Esophagus muscularis mucosa (tissue), 4 donors: Measurements from ENCODE around the gene TMEM225B. TPM values are rescaled to one million over a fixed set of nuclear protein-coding genes. Genes with fewer than 3 reads are reported as not detected.

Experiments
- DNase-seq: peaks from one replicate; pipeline ENCODE4 v3.0.0-alpha.2; 2017; ENCODE audit errors: extremely low spot score
- H3K27ac ChIP-seq, 4 donors: fragments of 200-600 bp; sonication (generic); replicated peaks in 1 of 4; 1 replicate in 3 of 4; 2 replicates in 1 of 4; pipeline ENCODE4 v1.5.1; 2016 to 2019; ENCODE audit warnings: mild to moderate bottlenecking in 1 of 4
- H3K27me3 ChIP-seq, 4 donors: fragments of 200-600 bp; sonication (generic); one replicate each; pipeline versions ENCODE4 v1.5.1 to v1.6.0; 2016 to 2019
- H3K36me3 ChIP-seq, 4 donors: fragments of 200-600 bp; sonication (generic); one replicate each; pipeline ENCODE4 v1.5.1; 2016 to 2019
- H3K4me1 ChIP-seq, 4 donors: fragments of 200-600 bp; sonication (generic); one replicate each; pipeline ENCODE4 v1.5.1; 2016 to 2019
- H3K4me3 ChIP-seq, 4 donors: fragments of 200-600 bp; sonication (generic); 1 replicate in 2 of 4; 2 replicates in 2 of 4; pipeline ENCODE4 v1.5.1; 2016 to 2019; ENCODE audit warnings: mild to moderate bottlenecking in 4 of 4, moderate library complexity in 1 of 4
- H3K9me3 ChIP-seq, 4 donors: fragments of 200-600 bp; sonication (generic); 1 replicate in 3 of 4; 2 replicates in 1 of 4; pipeline ENCODE4 v1.5.1; 2016 to 2019
- EP300 ChIP-seq: sonication (generic); formaldehyde crosslinking; IDR thresholded peaks from one replicate; pipeline ENCODE4 v1.6.1; 2017; ENCODE audit warnings: antibody characterized with exemption
- POLR2A ChIP-seq: fragments of 450-650 bp; IDR thresholded peaks from one replicate; pipeline ENCODE4 v1.6.1; 2017; ENCODE audit warnings: antibody characterized with exemption, moderate library complexity, mild to moderate bottlenecking, low read depth
- POLR2AphosphoS5 ChIP-seq, 2 donors: sonication (generic); formaldehyde crosslinking; IDR thresholded peaks; one replicate each; pipeline ENCODE4 v1.6.1; 2017; ENCODE audit warnings: antibody characterized with exemption in 2 of 2
- WGBS: methylation state at CpG from one replicate; pipeline ENCODE4 v1.1.5; 2018; 5-methylcytosine and 5-hydroxymethylcytosine counted together
- intact Hi-C: fragments of 100-400 bp; cut with DNase I; formaldehyde crosslinking; loops from one replicate; pipeline ENCODE4 v1.15.1; 2023
- total RNA-seq, 4 donors: library from RNA; depleted of rRNA; stranded (reverse); fragments of >200 nt; gene quantifications; one replicate each; pipeline versions ENCODE4 v1.1.0 to v1.2.1, GENCODE V29; 2016
- TF ChIP-seq, protein P1 (sequence below), 3 experiments: fragments of 200-600 bp in 2 of 3; fragments of 450-650 bp in 1 of 3; sonication (generic) in 2 of 3; IDR thresholded peaks; one replicate each; pipeline ENCODE4 v1.5.1; 2017 to 2019; ENCODE audit warnings: antibody characterized with exemption in 3 of 3, mild to moderate bottlenecking in 2 of 3, moderate library complexity in 1 of 3

TMEM225B gene
- total RNA-seq, 4 donors from 2014 or later: 0.32 to 0.57 TPM; not detected in 2

DNA sequence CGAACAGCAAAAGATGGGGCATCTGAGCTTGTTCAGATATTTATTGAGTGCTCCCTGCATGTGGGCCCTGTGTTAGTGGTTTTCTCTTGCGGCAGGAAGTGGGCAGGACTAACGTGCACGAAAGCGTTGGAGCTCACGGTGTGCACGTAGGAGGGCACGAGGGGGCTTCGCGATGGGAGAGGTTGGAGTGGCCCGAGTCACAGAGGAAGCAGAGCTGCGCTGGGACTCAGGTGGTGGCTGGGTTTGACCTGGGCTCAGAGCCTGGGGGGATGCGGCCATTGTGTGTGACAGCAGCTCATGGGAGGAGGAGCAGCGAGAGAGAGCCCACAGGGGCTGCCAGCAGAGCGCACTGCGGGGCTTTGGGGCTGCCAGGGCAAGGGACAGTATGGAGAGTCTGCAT lies 26.4 kb downstream of the TMEM225B start:
- TF ChIP-seq EP300 (no peak), POLR2AphosphoS5 (IDR thresholded peaks at IDR 0.05) (no peak), POLR2A (no peak)
- TF ChIP-seq, protein P1, sequence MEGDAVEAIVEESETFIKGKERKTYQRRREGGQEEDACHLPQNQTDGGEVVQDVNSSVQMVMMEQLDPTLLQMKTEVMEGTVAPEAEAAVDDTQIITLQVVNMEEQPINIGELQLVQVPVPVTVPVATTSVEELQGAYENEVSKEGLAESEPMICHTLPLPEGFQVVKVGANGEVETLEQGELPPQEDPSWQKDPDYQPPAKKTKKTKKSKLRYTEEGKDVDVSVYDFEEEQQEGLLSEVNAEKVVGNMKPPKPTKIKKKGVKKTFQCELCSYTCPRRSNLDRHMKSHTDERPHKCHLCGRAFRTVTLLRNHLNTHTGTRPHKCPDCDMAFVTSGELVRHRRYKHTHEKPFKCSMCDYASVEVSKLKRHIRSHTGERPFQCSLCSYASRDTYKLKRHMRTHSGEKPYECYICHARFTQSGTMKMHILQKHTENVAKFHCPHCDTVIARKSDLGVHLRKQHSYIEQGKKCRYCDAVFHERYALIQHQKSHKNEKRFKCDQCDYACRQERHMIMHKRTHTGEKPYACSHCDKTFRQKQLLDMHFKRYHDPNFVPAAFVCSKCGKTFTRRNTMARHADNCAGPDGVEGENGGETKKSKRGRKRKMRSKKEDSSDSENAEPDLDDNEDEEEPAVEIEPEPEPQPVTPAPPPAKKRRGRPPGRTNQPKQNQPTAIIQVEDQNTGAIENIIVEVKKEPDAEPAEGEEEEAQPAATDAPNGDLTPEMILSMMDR (IDR thresholded peaks at IDR 0.05): no peak
- H3K4me1 ChIP-seq: no peaks in the 10 kb centered on the region
- peak; percentile 84 for DNase-seq
- no peaks in the 10 kb centered on the region for H3K9me3 ChIP-seq
- H3K36me3 ChIP-seq: peaks cover 76 to 100% (median 96%) of the 10 kb centered on the region in 4 donors
- H3K27ac ChIP-seq: no peak overlapping the region
- no peaks in the 10 kb centered on the region for H3K27me3 ChIP-seq
- WGBS: 88% methylated on average over 16 of the region's 16 CpGs
- intact Hi-C loops: no loop called here
- no peak overlapping the region for H3K4me3 ChIP-seq

DNA sequence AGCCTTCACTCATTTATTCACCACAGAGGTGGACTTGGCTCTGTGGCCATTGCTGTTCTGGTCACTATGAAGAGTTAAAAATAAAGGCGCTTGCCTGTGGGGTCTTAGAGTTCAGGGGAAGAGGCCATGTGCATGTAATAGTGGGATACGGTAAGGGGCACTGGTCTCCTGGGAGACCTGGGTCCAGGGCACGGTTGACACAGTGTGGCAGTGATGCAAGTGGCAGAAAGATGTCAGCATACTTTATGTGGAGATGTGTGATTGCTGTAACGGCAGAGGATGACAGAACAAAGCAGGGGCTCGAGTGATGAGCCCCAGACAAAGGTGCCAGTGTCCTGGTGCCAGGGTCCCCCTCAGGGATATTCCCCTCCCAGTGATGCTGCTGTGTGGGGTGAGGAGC lies 27.3 kb downstream of the TMEM225B start:
- Histone ChIP-seq H3K27me3 (no peaks in the 10 kb centered on the region), H3K27ac (no peak overlapping the region), H3K36me3 (peaks cover 68 to 100% (median 96%) of the 10 kb centered on the region in 4 donors), H3K4me3 (no peak overlapping the region), H3K9me3 (no peaks in the 10 kb centered on the region), H3K4me1 (no peaks in the 10 kb centered on the region)
- TF ChIP-seq POLR2A: no peak
- no peak for TF ChIP-seq POLR2AphosphoS5 (IDR thresholded peaks at IDR 0.05)
- TF ChIP-seq EP300: no peak
- TF ChIP-seq, protein P1 (IDR thresholded peaks at IDR 0.05): no peak
- WGBS: 85% methylated on average over 5 of the region's 5 CpGs
- intact Hi-C loops: no loop called here
- DNase-seq: peak; percentile 55

DNA sequence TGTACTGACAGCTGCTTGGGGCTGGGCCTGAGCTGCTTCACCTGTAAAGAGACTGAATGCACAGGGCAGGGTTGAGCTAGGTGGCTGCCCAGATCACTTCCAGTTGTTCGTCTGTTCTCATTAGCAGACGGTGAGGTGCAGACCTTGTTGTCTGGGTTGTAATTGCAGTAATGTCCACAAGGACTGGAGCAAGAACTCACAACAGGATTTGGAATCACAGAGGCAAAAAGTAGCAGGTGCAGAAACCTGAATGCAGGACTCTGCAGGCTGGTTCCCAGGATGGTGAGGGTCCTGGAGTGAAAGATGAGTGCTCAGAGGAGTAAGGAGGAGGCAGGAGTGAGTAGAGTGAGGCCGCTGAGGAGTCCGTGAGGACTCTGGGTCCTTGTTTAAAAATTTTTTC lies 27.9 kb downstream of the TMEM225B start:
- Histone ChIP-seq H3K4me3 (no peak overlapping the region), H3K27ac (no peak overlapping the region), H3K36me3 (peaks cover 61 to 100% (median 95%) of the 10 kb centered on the region in 4 donors), H3K4me1 (no peaks in the 10 kb centered on the region), H3K27me3 (no peaks in the 10 kb centered on the region), H3K9me3 (no peaks in the 10 kb centered on the region)
- DNase-seq: peak; percentile 57
- intact Hi-C loops: no loop called here
- TF ChIP-seq EP300: no peak
- TF ChIP-seq POLR2AphosphoS5 (IDR thresholded peaks at IDR 0.05): no peak
- no peak for TF ChIP-seq POLR2A
- TF ChIP-seq, protein P1 (IDR thresholded peaks at IDR 0.05): no peak
- 90% methylated on average over 2 of the region's 4 CpGs for WGBS

DNA sequence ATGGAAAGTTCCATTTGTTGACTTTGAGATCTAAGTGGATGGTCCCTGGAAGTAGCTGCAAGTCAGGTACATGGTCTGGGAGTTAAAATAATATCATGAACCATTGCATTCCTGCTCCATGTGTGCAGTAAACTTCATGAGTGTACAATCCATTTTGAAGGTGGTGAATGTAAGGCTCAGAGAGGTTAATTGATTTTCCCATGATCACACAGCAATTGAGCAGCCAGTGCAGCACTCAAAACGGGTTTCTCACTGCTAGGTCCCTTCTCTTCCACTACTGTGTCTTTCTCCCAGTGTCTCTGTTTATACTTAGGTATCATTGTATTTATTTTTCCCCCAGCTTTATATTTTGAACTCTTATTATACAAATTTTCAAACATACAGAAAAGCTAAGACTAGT lies 28.6 kb downstream of the TMEM225B start:
- intact Hi-C loops: no loop called here
- TF ChIP-seq, protein P1 (IDR thresholded peaks at IDR 0.05): no peak
- TF ChIP-seq POLR2A (no peak), EP300 (no peak), POLR2AphosphoS5 (IDR thresholded peaks at IDR 0.05) (no peak)
- DNase-seq: peak; percentile 3
- Histone ChIP-seq H3K27me3 (no peaks in the 10 kb centered on the region), H3K4me3 (no peak overlapping the region), H3K36me3 (peaks cover 54 to 100% (median 93%) of the 10 kb centered on the region in 4 donors), H3K9me3 (no peaks in the 10 kb centered on the region), H3K27ac (no peak overlapping the region), H3K4me1 (no peaks in the 10 kb centered on the region)
- 88% methylated on average over 1 of the region's 1 CpG for WGBS

DNA sequence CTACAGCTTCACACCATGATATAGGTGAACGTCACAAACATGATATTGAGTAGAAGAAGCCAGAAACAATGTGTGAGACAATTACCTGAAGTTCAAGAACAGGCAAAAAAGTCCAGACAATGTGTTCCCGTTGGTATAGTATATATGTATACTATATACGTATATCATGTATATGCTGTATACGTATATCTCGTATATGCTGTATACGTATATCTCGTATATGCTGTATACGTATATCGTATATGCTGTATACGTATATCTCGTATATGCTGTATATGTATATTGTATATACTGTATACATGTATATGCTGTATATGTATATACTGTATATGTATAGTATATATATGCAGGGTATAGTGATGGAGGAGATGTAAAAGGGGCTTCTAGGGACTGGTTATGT lies 29.4 kb downstream of the TMEM225B start:
- WGBS: 90% methylated on average over 11 of the region's 11 CpGs
- Histone ChIP-seq H3K4me1 (no peaks in the 10 kb centered on the region), H3K36me3 (peaks cover 46 to 100% (median 87%) of the 10 kb centered on the region in 4 donors), H3K27ac (no peak overlapping the region), H3K4me3 (no peak overlapping the region), H3K9me3 (no peaks in the 10 kb centered on the region), H3K27me3 (no peaks in the 10 kb centered on the region)
- TF ChIP-seq POLR2A (no peak), POLR2AphosphoS5 (IDR thresholded peaks at IDR 0.05) (no peak), EP300 (no peak)
- TF ChIP-seq, protein P1 (IDR thresholded peaks at IDR 0.05): no peak
- intact Hi-C loops: no loop called here
- DNase-seq: no peak
